Vagina (tissue), 2 donors: Measurements from ENCODE around the gene CD38.

Source experiments
- CTCF ChIP-seq, 3 experiments: fragments of 450-650 bp in 2 of 3; fragments of 200-600 bp in 1 of 3; sonication (generic) in 1 of 3; IDR thresholded peaks; one replicate each; pipeline ENCODE4 v1.5.1; 2017 to 2019; ENCODE audit warnings: antibody characterized with exemption in 3 of 3, mild to moderate bottlenecking in 2 of 3, moderate library complexity in 2 of 3
- POLR2A ChIP-seq, 2 donors: fragments of 450-650 bp; IDR thresholded peaks; one replicate each; pipeline ENCODE4 v1.6.1; 2017; ENCODE audit warnings: antibody characterized with exemption in 2 of 2, mild to moderate bottlenecking in 2 of 2, moderate library complexity in 2 of 2

DNA sequence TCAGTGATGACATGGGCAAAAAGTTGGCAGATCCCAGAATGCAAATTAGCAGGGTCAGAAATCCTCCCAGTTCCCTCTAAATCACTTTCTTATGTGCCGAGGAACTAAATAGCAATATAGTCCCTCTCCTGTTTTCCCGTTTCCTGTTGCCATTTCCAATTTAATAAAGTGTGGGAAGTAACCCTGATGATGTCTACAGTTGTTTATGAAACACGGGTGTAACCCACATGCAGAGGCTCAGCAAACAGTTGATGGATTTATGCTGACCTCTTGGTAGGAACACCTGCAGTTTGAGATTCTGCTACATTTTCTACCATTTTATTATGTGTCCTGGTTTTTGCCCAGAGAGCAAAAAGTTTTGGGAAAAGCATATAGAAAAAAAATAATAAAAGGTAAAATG, 103.7 kb downstream of the CD38 start:
- TF ChIP-seq CTCF (IDR thresholded peaks at IDR 0.05): no peak
- no peak for TF ChIP-seq POLR2A (IDR thresholded peaks at IDR 0.05)
